ENCODE results near the gene GPR137B. TPM values are rescaled to one million over a fixed set of nuclear protein-coding genes. Genes with fewer than 3 reads are reported as not detected.

The GPR137B gene
- total and polyA plus RNA-seq, 2 experiments from 2014 or later: 4.5 to 11.1 TPM

DNA sequence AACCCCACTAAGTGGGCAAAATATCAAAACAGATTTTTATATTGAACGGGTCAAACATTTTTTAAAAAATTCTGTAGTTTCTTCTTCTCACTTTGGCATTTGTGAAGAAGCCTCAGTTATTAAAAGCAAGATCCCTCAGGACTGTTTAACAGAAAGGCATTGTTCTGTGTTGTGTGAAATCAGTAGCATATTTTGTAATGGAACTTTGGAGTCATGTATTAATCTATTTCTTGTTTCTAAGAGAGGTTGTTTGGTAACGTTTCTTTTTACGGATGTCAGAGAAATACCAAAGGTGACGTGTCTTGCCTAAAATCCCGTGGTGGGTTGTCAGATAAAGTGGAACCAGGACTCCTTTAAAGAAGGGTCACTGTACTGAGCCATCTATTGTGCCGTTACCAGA is 23.7 kb downstream of the GPR137B start:
- Histone ChIP-seq H3F3A (replicated peaks; ENCODE audit: low read depth) (no peaks in the 10 kb centered on the region), H4K20me1 (replicated peaks; ENCODE audit: insufficient read depth) (peaks cover 4% of the 10 kb centered on the region), H3K4me1 (ENCODE audit: insufficient read depth) (no peaks in the 10 kb centered on the region), H3K9me2 (ENCODE audit: insufficient read depth) (no peaks in the 10 kb centered on the region), H3K4me3 (no peak overlapping the region), H3K79me2 (replicated peaks; ENCODE audit: insufficient read depth) (0 out of 2 replicates have a peak, but pooled peaks cover 4% of the 10 kb centered on the region), H2AFZ (no peak overlapping the region), H3K27me3 (ENCODE audit: insufficient read depth) (no peaks in the 10 kb centered on the region), H3K27ac (ENCODE audit: low read depth) (no peak overlapping the region), H3K36me3 (ENCODE audit: insufficient read depth) (peaks cover 7% of the 10 kb centered on the region; the same call in 1 of the 2 replicates), H3K4me2 (no peak overlapping the region)
- Mint-ChIP-seq H3K27ac (no peak overlapping the region), H3K4me3 (no peak overlapping the region), H3K9me3 (peaks cover 24% of the 10 kb centered on the region), H3K4me1 (peaks cover 5% of the 10 kb centered on the region; the same call in 2 of the 3 replicates), H3K36me3 (ENCODE audit: low read depth) (peaks cover 32% of the 10 kb centered on the region), H3K27me3 (ENCODE audit: insufficient read depth, low read depth, poor library complexity) (no peaks in the 10 kb centered on the region)
- TF ChIP-seq, protein P1, sequence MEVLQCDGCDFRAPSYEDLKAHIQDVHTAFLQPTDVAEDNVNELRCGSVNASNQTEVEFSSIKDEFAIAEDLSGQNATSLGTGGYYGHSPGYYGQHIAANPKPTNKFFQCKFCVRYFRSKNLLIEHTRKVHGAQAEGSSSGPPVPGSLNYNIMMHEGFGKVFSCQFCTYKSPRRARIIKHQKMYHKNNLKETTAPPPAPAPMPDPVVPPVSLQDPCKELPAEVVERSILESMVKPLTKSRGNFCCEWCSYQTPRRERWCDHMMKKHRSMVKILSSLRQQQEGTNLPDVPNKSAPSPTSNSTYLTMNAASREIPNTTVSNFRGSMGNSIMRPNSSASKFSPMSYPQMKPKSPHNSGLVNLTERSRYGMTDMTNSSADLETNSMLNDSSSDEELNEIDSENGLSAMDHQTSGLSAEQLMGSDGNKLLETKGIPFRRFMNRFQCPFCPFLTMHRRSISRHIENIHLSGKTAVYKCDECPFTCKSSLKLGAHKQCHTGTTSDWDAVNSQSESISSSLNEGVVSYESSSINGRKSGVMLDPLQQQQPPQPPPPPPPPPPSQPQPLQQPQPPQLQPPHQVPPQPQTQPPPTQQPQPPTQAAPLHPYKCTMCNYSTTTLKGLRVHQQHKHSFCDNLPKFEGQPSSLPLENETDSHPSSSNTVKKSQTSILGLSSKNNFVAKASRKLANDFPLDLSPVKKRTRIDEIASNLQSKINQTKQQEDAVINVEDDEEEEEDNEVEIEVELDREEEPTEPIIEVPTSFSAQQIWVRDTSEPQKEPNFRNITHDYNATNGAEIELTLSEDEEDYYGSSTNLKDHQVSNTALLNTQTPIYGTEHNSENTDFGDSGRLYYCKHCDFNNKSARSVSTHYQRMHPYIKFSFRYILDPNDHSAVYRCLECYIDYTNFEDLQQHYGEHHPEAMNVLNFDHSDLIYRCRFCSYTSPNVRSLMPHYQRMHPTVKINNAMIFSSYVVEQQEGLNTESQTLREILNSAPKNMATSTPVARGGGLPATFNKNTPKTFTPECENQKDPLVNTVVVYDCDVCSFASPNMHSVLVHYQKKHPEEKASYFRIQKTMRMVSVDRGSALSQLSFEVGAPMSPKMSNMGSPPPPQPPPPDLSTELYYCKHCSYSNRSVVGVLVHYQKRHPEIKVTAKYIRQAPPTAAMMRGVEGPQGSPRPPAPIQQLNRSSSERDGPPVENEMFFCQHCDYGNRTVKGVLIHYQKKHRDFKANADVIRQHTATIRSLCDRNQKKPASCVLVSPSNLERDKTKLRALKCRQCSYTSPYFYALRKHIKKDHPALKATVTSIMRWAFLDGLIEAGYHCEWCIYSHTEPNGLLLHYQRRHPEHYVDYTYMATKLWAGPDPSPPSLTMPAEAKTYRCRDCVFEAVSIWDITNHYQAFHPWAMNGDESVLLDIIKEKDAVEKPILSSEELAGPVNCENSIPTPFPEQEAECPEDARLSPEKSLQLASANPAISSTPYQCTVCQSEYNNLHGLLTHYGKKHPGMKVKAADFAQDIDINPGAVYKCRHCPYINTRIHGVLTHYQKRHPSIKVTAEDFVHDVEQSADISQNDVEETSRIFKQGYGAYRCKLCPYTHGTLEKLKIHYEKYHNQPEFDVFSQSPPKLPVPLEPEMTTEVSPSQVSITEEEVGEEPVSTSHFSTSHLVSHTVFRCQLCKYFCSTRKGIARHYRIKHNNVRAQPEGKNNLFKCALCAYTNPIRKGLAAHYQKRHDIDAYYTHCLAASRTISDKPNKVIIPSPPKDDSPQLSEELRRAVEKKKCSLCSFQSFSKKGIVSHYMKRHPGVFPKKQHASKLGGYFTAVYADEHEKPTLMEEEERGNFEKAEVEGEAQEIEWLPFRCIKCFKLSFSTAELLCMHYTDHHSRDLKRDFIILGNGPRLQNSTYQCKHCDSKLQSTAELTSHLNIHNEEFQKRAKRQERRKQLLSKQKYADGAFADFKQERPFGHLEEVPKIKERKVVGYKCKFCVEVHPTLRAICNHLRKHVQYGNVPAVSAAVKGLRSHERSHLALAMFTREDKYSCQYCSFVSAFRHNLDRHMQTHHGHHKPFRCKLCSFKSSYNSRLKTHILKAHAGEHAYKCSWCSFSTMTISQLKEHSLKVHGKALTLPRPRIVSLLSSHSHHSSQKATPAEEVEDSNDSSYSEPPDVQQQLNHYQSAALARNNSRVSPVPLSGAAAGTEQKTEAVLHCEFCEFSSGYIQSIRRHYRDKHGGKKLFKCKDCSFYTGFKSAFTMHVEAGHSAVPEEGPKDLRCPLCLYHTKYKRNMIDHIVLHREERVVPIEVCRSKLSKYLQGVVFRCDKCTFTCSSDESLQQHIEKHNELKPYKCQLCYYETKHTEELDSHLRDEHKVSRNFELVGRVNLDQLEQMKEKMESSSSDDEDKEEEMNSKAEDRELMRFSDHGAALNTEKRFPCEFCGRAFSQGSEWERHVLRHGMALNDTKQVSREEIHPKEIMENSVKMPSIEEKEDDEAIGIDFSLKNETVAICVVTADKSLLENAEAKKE (CRISPR knock-in tag; IDR thresholded peaks at IDR 0.05): no peak
- TF ChIP-seq ZNF331 (CRISPR knock-in tag; IDR thresholded peaks at IDR 0.05; ENCODE audit: low read depth) (no peak), EZH2phosphoT487 (IDR thresholded peaks at IDR 0.05; ENCODE audit: unreplicated experiment) (no peak), POLR2AphosphoS5 (IDR thresholded peaks at IDR 0.05; ENCODE audit: low read depth) (no peak)
- no peak for ATAC-seq
- DNase-seq (ENCODE audit: low spot score): no peak

DNA sequence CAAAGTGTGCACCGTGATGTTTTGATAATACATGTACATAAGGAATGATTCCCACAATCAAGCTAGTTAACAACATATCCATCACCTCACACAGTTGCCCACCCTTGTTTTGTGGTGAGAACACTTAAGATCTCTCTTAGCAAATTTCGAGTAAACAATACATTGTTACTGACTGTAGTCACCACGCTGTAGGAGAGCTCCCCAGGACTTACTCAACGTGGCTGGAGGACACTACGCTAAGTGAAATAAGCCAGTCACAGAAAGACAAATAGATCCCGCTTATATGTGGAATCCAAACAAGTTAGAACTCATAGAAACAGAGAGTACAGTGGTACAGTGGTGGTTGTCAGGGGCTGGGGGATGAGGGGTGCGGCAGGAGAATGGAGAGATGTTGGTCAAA is 24.8 kb downstream of the GPR137B start:
- DNase-seq (ENCODE audit: low spot score) (no peak), ATAC-seq (no peak)
- H3K36me3 Mint-ChIP-seq (ENCODE audit: low read depth): peaks cover 21% of the 10 kb centered on the region
- Histone ChIP-seq H3K4me1 (ENCODE audit: insufficient read depth) (no peaks in the 10 kb centered on the region), H3K4me2 (no peak overlapping the region), H3K79me2 (replicated peaks; ENCODE audit: insufficient read depth) (no peaks in the 10 kb centered on the region), H4K20me1 (replicated peaks; ENCODE audit: insufficient read depth) (peaks cover 4% of the 10 kb centered on the region), H3F3A (replicated peaks; ENCODE audit: low read depth) (no peaks in the 10 kb centered on the region), H3K36me3 (ENCODE audit: insufficient read depth) (no peaks in the 10 kb centered on the region), H3K4me3 (no peak overlapping the region), H3K27ac (ENCODE audit: low read depth) (no peak overlapping the region), H2AFZ (no peak overlapping the region), H3K9me2 (ENCODE audit: insufficient read depth) (no peaks in the 10 kb centered on the region), H3K27me3 (ENCODE audit: insufficient read depth) (no peaks in the 10 kb centered on the region)
- H3K9me3 Mint-ChIP-seq: peaks cover 13% of the 10 kb centered on the region
- H3K4me3 Mint-ChIP-seq: no peak overlapping the region
- H3K4me1 Mint-ChIP-seq: peaks cover 5% of the 10 kb centered on the region; the same call in 2 of the 3 replicates
- no peaks in the 10 kb centered on the region for H3K27me3 Mint-ChIP-seq (ENCODE audit: insufficient read depth, low read depth, poor library complexity)
- no peak overlapping the region for H3K27ac Mint-ChIP-seq
- no peak for TF ChIP-seq ZNF331 (CRISPR knock-in tag; IDR thresholded peaks at IDR 0.05; ENCODE audit: low read depth)
- TF ChIP-seq, protein P1 (CRISPR knock-in tag; IDR thresholded peaks at IDR 0.05): no peak
- no peak for TF ChIP-seq POLR2AphosphoS5 (IDR thresholded peaks at IDR 0.05; ENCODE audit: low read depth)
- TF ChIP-seq EZH2 (IDR thresholded peaks at IDR 0.05; ENCODE audit: low read depth, unreplicated experiment): no peak
